ENCODE data around the gene AP1G2. TPM values are rescaled to one million over a fixed set of nuclear protein-coding genes. Genes with fewer than 3 reads are reported as not detected.

Gene AP1G2
- total and polyA plus RNA-seq, 2 of the 13 experiments (the other 11 are each of a cell fraction or from before 2014, with no cell fraction given) = 96.9 to 611 TPM

DNA sequence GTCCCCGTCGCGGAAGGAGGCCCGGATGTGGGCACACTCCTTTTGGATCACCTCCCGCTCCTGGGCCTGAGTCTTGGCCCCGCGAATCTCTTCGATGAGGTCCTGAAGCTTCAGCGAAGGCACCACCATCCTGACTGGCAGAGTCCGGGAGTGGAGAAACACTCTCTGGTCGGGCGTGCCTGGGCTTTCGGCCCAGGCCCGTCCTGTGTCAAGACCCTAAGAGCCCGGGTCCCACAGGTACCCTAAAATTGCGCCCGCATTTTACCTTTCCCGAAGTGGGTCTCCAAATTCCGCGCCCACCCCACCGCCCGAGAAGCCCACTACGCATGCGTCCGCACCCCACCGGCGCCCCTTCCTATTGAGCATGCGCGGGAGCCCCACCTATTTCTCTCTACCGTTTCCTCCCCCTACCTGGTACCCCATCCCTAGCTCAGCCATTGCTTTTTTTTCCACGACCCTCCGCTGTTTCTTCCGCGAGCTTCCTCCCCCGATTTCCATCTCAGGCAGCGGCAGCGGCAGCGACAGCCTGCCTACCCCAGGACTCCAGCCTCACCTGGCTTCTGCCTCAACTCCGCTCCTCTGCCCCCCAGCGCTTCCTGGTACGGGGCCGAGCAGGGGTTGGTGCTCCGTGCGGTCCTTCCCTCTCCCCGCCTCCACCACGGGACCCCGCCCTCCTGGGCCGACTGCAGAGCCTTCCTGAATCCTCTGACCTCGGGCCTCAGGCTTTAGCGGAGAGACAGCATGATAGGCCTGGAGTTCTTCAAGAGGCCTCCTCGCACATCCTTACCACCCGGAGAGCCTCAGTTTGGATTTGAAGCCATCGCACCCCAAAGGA lies at the start of gene AP1G2 (continued):
- TF ChIP-seq, protein P1, sequence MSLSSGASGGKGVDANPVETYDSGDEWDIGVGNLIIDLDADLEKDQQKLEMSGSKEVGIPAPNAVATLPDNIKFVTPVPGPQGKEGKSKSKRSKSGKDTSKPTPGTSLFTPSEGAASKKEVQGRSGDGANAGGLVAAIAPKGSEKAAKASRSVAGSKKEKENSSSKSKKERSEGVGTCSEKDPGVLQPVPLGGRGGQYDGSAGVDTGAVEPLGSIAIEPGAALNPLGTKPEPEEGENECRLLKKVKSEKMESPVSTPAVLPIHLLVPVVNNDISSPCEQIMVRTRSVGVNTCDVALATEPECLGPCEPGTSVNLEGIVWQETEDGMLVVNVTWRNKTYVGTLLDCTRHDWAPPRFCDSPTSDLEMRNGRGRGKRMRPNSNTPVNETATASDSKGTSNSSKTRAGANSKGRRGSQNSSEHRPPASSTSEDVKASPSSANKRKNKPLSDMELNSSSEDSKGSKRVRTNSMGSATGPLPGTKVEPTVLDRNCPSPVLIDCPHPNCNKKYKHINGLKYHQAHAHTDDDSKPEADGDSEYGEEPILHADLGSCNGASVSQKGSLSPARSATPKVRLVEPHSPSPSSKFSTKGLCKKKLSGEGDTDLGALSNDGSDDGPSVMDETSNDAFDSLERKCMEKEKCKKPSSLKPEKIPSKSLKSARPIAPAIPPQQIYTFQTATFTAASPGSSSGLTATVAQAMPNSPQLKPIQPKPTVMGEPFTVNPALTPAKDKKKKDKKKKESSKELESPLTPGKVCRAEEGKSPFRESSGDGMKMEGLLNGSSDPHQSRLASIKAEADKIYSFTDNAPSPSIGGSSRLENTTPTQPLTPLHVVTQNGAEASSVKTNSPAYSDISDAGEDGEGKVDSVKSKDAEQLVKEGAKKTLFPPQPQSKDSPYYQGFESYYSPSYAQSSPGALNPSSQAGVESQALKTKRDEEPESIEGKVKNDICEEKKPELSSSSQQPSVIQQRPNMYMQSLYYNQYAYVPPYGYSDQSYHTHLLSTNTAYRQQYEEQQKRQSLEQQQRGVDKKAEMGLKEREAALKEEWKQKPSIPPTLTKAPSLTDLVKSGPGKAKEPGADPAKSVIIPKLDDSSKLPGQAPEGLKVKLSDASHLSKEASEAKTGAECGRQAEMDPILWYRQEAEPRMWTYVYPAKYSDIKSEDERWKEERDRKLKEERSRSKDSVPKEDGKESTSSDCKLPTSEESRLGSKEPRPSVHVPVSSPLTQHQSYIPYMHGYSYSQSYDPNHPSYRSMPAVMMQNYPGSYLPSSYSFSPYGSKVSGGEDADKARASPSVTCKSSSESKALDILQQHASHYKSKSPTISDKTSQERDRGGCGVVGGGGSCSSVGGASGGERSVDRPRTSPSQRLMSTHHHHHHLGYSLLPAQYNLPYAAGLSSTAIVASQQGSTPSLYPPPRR (CRISPR knock-in tag; IDR thresholded peaks at IDR 0.05; ENCODE audit: borderline replicate concordance) = peak; percentile 32; the same call in 1 of the 2 replicates
- TF ChIP-seq ZFAT (CRISPR knock-in tag; conservative IDR thresholded peaks at IDR 0.05) (no peak), KLF13 (CRISPR knock-in tag; IDR thresholded peaks at IDR 0.05) (peak; percentile 82; the same call in 1 of the 2 replicates), ZBTB7B (CRISPR knock-in tag; IDR thresholded peaks at IDR 0.05) (peak; percentile 81), ZNF713 (CRISPR knock-in tag; IDR thresholded peaks at IDR 0.05) (peak; percentile 99; the same call in 1 of the 2 replicates), ZNF253 (CRISPR knock-in tag; IDR thresholded peaks at IDR 0.05; ENCODE audit: borderline replicate concordance) (peak; percentile 89; the same call in 1 of the 2 replicates), ZNF572 (CRISPR knock-in tag; IDR thresholded peaks at IDR 0.05) (peak; percentile 82; the same call in 1 of the 2 replicates), JUNB (CRISPR knock-in tag; IDR thresholded peaks at IDR 0.05; ENCODE audit: borderline replicate concordance) (peak; percentile 56), ZSCAN22 (CRISPR knock-in tag; IDR thresholded peaks at IDR 0.05) (0 out of 2 replicates have a peak, but pooled peaks have one; percentile 11), JUN (CRISPR knock-in tag; IDR thresholded peaks at IDR 0.05) (0 out of 2 replicates have a peak, but pooled peaks have one; percentile 17)
- TF ChIP-seq, protein P2, sequence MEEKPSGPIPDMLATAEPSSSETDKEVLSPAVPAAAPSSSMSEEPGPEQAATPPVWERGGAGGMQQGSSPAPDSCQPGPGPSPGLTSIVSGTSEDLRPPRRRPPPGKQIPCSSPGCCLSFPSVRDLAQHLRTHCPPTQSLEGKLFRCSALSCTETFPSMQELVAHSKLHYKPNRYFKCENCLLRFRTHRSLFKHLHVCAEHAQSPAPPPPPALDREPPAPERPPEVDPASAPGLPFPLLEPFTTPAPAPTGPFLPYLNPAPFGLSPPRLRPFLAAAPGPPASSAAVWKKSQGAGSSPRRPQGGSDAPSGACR (CRISPR knock-in tag; IDR thresholded peaks at IDR 0.05) = no peak
- TF ChIP-seq, protein P3, sequence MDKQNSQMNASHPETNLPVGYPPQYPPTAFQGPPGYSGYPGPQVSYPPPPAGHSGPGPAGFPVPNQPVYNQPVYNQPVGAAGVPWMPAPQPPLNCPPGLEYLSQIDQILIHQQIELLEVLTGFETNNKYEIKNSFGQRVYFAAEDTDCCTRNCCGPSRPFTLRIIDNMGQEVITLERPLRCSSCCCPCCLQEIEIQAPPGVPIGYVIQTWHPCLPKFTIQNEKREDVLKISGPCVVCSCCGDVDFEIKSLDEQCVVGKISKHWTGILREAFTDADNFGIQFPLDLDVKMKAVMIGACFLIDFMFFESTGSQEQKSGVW (CRISPR knock-in tag; IDR thresholded peaks at IDR 0.05; ENCODE audit: borderline replicate concordance) = 0 out of 2 replicates have a peak, but pooled peaks have one; percentile 76
- TF ChIP-seq, protein P4, sequence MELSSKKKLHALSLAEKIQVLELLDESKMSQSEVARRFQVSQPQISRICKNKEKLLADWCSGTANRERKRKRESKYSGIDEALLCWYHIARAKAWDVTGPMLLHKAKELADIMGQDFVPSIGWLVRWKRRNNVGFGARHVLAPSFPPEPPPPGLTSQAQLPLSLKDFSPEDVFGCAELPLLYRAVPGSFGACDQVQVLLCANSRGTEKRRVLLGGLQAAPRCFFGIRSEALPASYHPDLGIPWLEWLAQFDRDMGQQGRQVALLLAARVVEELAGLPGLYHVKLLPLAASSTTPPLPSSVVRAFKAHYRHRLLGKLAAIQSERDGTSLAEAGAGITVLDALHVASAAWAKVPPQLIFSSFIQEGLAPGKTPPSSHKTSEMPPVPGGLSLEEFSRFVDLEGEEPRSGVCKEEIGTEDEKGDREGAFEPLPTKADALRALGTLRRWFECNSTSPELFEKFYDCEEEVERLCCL (CRISPR knock-in tag; IDR thresholded peaks at IDR 0.05; ENCODE audit: borderline replicate concordance) = no peak
- TF ChIP-seq, protein P5, sequence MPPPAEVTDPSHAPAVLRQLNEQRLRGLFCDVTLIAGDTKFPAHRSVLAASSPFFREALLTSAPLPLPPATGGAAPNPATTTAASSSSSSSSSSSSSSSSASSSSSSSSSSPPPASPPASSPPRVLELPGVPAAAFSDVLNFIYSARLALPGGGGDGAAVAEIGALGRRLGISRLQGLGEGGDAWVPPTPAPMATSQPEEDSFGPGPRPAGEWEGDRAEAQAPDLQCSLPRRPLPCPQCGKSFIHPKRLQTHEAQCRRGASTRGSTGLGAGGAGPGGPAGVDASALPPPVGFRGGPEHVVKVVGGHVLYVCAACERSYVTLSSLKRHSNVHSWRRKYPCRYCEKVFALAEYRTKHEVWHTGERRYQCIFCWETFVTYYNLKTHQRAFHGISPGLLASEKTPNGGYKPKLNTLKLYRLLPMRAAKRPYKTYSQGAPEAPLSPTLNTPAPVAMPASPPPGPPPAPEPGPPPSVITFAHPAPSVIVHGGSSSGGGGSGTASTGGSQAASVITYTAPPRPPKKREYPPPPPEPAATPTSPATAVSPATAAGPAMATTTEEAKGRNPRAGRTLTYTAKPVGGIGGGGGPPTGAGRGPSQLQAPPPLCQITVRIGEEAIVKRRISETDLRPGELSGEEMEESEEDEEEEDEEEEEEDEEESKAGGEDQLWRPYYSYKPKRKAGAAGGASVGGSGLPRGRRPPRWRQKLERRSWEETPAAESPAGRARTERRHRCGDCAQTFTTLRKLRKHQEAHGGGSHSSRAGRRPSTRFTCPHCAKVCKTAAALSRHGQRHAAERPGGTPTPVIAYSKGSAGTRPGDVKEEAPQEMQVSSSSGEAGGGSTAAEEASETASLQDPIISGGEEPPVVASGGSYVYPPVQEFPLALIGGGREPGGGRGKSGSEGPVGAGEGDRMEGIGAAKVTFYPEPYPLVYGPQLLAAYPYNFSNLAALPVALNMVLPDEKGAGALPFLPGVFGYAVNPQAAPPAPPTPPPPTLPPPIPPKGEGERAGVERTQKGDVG (CRISPR knock-in tag; IDR thresholded peaks at IDR 0.05; ENCODE audit: borderline replicate concordance) = peak; percentile 95
